HG03066 (cell line): ENCODE results near the gene ZDHHC11B.
"Not testable (repeated sequence)": the region's sequence is repeated elsewhere in the genome, so short reads cannot be mapped to it uniquely, and the experiment has no call there.

Experiments
- ATAC-seq: cut with Tn5 transposase; IDR thresholded peaks from one replicate; pipeline ENCODE4 v1.9.1; 2021; ENCODE audit warnings: low read depth; ENCODE audit not compliant: unreplicated experiment

ZDHHC11B gene

DNA sequence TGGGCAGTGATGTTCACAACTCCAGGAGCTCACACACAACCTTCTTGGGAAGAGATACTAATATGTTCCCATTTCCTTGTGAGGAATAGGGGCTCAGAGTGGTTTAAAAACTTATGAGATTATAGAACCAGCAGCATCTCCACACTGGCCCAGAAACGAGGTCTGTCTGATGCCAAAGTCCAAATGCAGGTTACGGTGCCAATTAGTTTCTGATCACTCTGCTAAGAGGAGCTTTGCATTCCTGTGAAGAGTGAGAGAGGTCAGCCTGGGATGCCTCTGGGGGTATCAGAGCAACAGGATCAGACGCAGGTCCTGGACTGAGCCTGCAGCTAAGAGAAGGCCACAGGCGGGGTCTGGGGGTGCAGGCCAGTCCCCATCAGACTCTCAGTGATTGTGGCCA, 61.2 kb downstream of the ZDHHC11B start:
- ATAC-seq: not testable (repeated sequence)

DNA sequence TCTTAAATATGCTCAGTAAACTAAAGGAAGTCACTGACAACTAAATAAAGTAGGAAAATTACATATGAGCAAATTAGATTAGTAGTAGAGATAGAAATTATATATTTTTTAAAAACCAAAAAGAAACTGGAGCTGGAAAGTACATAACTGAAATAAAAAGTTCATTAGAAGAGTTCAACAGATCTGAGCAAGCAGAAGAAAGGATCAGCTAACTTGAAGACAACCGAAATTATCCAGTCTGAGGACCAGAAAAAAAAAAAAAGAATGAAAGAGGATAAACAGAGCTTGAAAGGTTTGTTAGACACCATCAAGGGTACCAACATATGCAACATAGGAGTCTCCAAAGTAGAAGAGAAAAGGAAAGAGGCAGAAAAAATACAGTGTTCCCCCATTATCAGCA, 65.2 kb downstream of the ZDHHC11B start:
- not testable (repeated sequence) for ATAC-seq

DNA sequence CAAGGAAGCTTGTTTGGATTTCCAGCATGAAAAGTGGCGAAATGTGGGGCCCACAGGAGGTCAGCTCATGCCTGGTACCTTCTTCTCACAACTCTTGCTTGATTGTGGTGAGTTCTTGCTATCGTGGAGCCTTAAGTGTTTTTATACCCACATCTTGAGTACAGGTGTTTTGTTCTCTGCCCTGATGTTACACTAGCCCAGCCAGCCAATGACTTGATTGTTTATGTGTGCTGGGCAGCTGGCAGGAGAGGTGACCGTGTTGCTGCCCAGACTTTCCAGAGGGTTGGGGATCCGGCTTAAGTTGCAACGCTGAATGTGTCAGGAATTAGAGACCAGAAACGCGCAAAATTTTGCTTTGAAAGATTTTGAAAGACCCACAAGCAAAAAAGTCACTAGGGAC, 67.4 kb downstream of the ZDHHC11B start:
- no peak for ATAC-seq

DNA sequence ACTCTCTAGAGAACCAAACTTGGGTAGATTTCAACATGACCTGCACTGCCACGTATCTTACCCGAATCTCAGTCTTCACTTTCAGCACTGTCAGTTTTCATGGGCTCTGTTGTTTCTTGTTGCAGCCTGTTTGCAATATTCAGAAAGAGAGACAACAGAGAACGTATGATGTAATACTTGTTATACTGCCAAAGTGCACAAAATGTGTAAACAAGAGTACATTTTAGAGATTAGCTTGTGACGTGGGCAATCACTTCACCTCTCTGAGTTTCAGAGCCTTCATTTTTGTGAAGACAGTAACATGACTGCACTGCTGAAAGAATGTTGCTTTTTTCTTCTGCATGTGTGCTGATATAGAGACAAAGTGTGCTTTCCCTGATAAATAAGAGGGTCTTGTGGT, 67.8 kb downstream of the ZDHHC11B start:
- ATAC-seq: not testable (repeated sequence)

- not testable (repeated sequence) for ATAC-seq
Measured at GRCh38 chr5:715636-716035, 68.9 kb downstream of the ZDHHC11B start.

DNA sequence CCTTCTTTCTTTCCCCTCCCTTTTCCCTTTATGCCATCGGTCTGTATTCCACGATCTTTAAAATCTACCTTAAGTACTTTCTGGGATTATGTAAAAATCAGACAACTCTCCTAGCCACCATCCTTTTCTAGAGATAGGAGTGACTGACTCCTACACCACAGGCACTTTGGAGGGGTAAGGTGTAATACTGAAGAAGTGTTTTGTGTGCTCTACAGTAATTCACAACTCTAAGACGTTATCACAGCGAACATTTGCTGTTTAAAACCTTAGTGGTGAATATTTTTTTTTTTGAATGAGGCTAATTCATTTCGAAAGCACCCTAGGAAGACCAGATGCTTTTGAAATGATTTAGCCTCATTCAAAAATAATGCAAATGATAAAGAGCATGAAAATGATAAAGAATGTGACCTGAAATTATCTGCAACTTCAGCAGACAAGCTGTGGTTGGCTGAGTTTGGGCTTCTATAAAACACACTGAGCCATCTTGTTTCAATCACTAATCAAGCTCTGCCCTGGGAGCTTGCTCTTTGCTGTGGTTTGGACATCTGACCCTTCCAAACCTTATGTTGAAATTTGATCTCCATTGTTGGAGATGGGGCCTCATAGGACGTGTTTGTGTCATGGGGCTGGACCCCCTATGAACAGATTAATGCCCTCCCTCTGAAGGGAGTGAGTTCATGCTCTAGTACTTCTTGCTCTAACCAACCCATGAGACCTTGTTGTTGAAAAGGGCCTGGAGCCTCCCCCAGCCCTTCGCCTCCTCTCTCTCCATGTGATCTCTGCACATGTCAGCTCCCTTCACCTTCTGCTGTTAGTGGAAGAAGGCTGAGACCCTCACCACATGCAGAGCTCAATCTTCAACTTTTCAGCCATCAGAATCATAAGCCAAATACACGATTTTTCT, 70.1 kb downstream of the ZDHHC11B start:
- ATAC-seq: not testable (repeated sequence)

- not testable (repeated sequence) for ATAC-seq
Measured at GRCh38 chr5:713686-714085, 70.8 kb downstream of the ZDHHC11B start.

DNA sequence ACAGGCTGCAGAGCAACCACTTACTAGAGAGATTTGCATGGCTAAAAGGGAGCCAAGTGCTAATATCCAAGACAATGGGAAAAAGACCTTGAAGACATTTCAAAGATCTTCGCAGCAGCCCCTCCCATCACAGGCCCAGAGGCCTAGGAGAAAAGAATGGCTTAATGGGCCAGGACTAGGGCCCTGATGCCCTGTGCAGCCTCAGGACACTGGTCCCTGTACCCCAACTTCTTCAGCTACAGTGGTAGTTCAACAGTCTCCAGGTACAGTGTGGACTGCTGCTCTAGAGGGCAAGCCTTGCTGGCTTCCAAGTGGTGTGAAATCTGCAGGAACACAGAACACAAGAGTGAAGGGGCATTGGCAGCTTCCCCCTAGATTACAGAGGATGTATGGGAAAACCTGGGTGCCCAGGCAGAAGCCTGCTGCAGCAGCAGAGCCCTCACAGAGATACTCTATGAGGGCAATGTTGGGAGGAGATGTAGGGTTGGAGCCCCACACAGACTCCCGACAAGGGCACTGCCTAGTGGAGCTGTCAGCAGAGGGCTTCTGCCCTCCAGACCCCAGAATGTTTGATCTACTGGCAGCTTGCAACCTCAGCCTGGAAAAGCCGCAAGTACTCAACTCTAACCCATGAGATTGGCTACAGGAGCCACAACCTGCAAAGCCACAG, 75.5 kb downstream of the ZDHHC11B start:
- ATAC-seq: not testable (repeated sequence)

GRCh38 chr5:708374-708773, 76.2 kb downstream of the ZDHHC11B start:
- not testable (repeated sequence) for ATAC-seq

GRCh38 chr5:706127-706526, 78.4 kb downstream of the ZDHHC11B start:
- ATAC-seq: not testable (repeated sequence)

- not testable (repeated sequence) for ATAC-seq
Measured at GRCh38 chr5:696753-697702, 87.5 kb downstream of the ZDHHC11B start.

DNA sequence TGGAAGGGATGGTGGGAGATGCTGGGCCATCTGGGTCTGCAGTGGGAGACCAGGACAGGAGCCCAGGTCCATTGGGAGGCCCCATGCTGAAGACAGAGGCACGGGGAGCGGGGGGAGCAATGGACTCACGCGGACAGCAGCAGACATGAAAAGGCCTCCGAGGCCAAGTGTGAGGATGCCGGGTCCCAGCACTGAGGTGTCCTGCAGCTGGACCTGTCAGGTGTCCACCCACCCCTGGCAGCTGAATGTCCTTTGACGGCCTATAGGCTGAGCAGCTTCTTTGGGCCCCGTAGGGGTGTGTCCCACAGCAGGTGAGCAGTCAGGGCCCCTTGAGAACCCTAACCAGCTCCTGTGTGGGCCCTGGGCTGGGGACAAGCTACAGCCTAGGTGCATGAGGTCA, 88.3 kb downstream of the ZDHHC11B start:
- not testable (repeated sequence) for ATAC-seq

DNA sequence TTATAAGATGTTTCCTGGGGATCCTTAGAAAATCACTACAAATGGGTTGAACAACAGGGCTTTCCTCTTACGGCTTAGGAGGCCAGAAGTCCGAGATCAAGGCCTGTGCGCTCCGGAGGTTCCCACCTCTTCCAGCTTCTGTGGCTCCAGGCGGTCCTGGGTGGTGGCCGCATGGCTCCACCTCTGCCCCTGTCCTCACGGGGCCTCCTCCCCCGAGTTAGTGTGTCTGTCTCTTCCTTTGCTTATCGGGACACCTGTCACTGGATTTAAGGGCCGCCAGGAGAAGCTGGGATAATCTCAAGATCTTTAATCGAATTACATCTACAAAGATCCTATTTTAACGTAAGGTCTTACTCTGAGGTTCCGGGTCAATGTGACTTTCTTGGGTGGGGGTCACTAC, 89.1 kb downstream of the ZDHHC11B start:
- ATAC-seq: not testable (repeated sequence)

- ATAC-seq: not testable (repeated sequence)
Measured at GRCh38 chr5:694042-694431, 90.5 kb downstream of the ZDHHC11B start.

GRCh38 chr5:693271-694041, 91.1 kb downstream of the ZDHHC11B start, which contains the start of gene TPPP:
TPPP (minus strand) TSS chr5:693352; CDS start chr5:678060, 15,292 bp downstream.
- ATAC-seq: peak; percentile 71

DNA sequence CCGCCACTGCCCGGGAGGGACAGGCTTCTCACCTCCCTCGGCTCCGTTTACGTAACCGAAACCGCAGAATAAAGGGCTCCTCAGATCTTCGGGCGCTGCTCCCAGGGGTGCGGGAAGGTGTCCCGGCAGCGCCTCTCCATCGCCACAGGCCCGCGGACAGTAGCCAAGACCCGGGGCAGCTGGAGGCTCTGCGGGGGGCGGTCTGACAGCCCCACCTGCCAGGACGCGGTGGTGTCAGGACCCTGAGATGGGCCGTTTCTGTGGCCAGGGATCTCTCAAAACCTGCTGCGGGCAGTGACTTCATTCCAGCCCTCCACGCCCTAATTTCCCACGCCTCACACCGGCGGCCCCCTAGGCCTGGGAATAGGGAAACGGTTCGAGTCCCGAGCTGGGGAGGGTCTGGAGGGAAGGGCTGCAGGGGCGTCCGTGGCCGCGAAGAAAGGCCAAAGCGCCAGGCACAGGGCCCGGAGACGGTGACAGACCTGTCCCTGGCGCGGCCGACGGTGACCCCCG, 91.9 kb downstream of the ZDHHC11B start:
- ATAC-seq: peak; percentile 3

- ATAC-seq: no peak
Measured at GRCh38 chr5:691817-692528, 92.6 kb downstream of the ZDHHC11B start.

- ATAC-seq: not testable (repeated sequence)
Measured at GRCh38 chr5:691049-691448, 93.5 kb downstream of the ZDHHC11B start.

DNA sequence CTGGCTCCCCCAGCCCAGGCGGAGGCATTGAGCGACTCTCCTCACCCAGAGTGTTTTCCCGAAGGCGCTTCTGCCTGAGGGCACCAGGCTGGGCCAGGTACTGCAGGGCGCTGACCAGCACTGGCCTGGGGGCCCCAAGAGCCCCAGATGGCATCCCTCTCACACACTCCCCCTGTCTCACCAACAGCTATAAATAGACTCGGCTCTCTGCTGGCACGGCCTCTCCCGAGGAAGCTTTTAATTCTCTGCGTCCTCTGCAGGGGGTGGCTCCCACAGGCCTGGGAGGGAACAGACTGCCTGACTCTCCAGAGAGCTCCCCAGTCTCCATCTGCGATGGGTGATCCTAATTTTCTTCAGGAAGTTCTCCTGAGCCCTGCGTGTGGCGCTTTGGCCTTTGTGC, 94.2 kb downstream of the ZDHHC11B start:
- ATAC-seq: not testable (repeated sequence)
